Stimulated activated CD4-positive, alpha-beta T cell treated with anti-CD3 and anti-CD28 coated beads, Interleukin-1b, Interleukin-23, amount 100 ng/mL, for 1 hour (primary cell): ENCODE results near the gene RSF1.
A peak's percentile ranks its signal among the peaks of the same experiment; 100 is the strongest.
"Not testable (repeated sequence)": the region's sequence is repeated elsewhere in the genome, so short reads cannot be mapped to it uniquely, and the experiment has no call there.

Experiments
- DNase-seq, 2 donors: peaks; one replicate each; pipeline ENCODE4 v3.0.0-alpha.2; 2020; ENCODE audit warnings: low read depth in 2 of 2

RSF1 gene

GRCh38 chr11:77672264-77672663, 148.3 kb downstream of the RSF1 start:
- DNase-seq = no peak

- DNase-seq = no peak
Measured at GRCh38 chr11:77669848-77670511, 150.5 kb downstream of the RSF1 start.

- DNase-seq = no peak
Measured at GRCh38 chr11:77668760-77669159, 151.8 kb downstream of the RSF1 start.

- no peak for DNase-seq
Measured at GRCh38 chr11:77665240-77665965, 155.1 kb downstream of the RSF1 start.

- DNase-seq = no peak
Measured at GRCh38 chr11:77661670-77662069, 158.9 kb downstream of the RSF1 start.

- DNase-seq = no peak
Measured at GRCh38 chr11:77660947-77661346, 159.6 kb downstream of the RSF1 start.

- DNase-seq = no peak
Measured at GRCh38 chr11:77658213-77659013, 162.1 kb downstream of the RSF1 start.

- no peak for DNase-seq
Measured at GRCh38 chr11:77656362-77656761, 164.2 kb downstream of the RSF1 start.

GRCh38 chr11:77654770-77655434, 165.6 kb downstream of the RSF1 start:
- no peak for DNase-seq

GRCh38 chr11:77650123-77650522, 170.4 kb downstream of the RSF1 start:
- no peak for DNase-seq

GRCh38 chr11:77647654-77648305, 172.7 kb downstream of the RSF1 start:
- DNase-seq = no peak

GRCh38 chr11:77644887-77645286, 175.6 kb downstream of the RSF1 start:
- DNase-seq = no peak

GRCh38 chr11:77642228-77642627, 178.3 kb downstream of the RSF1 start:
- no peak for DNase-seq

- DNase-seq = peak; percentile 31 to 57
Measured at GRCh38 chr11:77637345-77638165, 183.0 kb downstream of the RSF1 start, which contains the start of gene CLNS1A. Gene CLNS1A, minus strand, starts transcription at chr11:77637794. Its CDS starts 80 bp downstream, at chr11:77637714.

GRCh38 chr11:77636731-77637344, 183.7 kb downstream of the RSF1 start:
- DNase-seq = no peak

- DNase-seq = not testable (repeated sequence)
Measured at GRCh38 chr11:77633926-77634325, 186.6 kb downstream of the RSF1 start.

GRCh38 chr11:77630157-77630710, 190.3 kb downstream of the RSF1 start:
- no peak for DNase-seq

GRCh38 chr11:77619576-77620198, 200.8 kb downstream of the RSF1 start:
- DNase-seq = no peak

GRCh38 chr11:77617892-77618291, 202.6 kb downstream of the RSF1 start:
- DNase-seq = no peak
